NCI-H2227 treated with DMSO at 0.1 percent for 48 hours (cell line): ENCODE measurements around the gene RCC1.
A peak's percentile ranks its signal among the peaks of the same experiment; 100 is the strongest.
"Not testable (repeated sequence)": the region's sequence is repeated elsewhere in the genome, so short reads cannot be mapped to it uniquely, and the experiment has no call there.

Source experiments
- DNase-seq: peaks from one replicate; lab custom pipeline; 2025; lab: John Stamatoyannopoulos, UW

Gene RCC1

DNA sequence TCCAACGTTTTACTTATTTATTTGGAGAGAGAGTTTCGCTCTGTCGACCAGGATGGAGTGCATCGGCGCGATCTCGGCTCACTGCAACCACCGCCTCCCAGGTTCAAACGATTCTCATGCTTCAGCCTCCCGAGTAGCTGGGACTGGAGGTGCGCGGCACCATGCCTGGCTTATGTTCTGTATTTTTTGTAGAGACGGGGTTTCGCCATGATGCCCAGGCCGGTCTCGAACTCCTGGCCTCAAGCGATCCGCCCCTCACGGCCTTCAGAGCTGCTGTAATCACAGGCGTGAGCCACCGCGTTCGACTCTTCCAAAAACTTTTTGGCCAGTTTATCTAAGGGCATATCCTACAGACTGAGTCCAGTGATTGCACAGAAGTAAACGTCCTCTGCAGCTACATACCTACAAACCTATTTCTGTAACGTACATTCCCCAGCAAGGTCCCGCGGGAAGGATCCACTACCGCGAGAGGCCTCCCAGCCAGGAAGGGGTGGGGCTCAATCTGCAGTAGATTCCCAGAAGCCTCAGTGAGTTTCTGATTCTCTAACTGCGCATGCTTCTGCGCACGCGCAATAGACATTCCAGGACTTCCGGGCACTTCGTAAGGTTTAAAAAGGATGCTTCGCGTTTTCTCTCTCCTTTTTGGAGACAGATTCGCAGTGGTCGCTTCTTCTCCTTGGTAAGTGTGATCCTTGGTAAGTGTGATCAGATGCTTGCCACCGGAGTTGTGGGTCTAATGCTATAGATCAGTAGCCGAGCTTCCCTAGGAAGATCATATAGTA lies at the start of gene RCC1:
Gene RCC1 (plus strand): TSS at position 638 of the 782 bp plus-strand sequence. CDS start 23,824 bp downstream, outside the sequence.
- DNase-seq: peak; percentile 97

DNA sequence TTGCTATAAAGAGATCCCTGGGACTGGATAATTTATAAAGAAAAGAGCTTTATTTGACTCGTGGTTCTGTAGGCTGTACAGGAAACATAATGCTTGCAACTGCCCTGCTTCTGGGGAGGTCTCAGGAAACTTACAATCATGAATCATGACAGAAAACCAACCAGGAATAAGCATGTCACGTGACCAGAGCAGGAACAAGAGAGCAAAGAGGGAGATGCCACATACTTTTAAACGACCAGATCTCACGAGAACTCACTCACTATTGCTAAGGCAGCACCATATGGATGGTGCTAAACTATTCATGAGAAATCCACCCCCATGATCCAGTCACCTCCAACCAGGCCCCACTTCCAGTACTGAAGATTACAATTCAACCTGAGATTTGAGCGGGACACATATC lies 49.8 kb upstream of the RCC1 start:
- DNase-seq: no peak

DNA sequence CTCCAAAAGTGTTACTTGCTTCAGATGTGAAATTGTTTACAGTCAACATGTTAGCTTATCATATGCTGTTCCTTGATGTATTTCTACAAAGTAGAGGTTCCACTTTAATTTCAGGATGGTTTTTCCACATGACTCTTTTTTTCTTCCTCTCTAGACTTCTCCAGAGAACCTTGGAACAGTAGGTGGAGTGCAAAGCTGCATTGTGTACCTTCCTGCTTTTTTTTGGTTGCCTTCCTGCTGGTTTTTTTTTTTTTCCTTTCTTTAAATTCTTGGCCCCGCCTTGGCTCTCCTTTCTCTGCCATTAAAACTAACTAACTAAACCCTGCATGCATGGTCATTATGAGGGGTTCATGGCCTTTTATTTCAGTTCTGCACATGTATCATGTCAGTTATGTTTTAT lies 48.2 kb upstream of the RCC1 start:
- DNase-seq: no peak

DNA sequence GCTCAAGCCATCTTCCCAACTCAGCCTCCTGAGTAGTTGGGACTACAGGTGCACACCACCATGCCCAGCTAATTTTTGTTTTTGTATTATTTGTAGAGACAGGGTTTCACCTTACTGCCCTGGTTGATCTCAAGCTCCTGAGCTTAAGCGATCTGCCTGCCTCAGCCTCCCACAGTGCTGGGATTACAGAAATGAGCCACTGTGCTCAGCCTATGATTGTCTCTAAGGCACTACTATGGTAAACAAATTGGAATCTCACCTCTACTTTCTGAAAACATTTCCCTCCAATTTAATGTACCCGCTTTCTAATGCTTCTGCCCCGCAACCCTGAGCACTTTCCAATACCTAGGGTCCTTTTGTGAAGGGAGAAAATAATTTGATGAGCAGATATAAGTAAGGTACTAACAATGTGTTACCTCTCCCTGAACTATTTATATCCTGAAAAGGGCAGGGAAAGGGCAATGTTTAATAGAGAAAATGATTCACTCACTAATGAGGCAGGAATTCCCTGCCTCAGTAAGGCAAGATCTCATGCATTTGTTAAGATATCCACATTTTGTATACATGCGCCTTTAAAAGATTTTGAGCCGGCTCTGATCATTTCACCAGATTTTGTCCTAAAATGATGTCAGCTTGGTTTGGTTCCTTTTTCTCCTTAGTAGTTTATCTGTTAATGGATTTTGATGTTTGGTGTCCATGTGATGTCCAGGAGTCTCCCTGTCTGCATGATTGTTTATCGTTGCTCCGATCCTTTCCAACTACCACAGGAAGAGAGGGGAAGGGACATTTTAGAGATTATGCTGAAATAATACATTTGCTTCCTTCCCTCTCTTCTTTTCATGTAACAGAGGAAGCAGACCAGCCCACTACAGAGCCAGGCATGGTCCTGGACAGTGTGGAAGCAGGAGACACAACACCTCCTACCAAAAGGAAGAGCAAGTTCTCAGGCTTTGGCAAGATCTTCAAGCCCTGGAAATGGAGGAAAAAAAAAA lies 47.3 kb upstream of the RCC1 start:
- no peak for DNase-seq

DNA sequence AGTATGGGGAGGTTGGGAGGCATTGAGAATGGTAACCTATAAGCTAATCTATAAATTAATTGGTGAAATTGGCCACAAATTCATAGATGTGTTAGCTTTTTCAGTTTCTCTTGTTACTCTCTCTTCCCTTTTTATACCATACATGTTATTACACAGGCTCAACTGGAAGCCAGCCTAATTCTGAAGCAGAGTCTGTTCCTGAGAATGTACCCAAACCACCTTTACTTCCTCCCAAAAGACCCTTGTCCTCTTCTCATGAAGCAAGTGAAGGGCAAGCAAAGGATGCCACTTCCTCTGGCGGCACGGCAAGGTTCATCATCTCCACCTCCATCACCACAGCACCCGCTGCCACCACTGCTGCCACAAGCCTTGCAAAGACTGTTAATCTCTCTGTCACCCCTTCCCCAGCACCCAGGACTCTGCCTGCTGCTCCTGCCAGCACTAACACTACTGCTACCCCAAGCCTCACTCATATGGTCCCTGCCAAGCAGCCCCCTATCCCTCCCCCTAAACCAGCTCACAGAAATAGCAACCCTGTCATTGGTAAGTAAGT lies 39.5 kb upstream of the RCC1 start:
- no peak for DNase-seq

DNA sequence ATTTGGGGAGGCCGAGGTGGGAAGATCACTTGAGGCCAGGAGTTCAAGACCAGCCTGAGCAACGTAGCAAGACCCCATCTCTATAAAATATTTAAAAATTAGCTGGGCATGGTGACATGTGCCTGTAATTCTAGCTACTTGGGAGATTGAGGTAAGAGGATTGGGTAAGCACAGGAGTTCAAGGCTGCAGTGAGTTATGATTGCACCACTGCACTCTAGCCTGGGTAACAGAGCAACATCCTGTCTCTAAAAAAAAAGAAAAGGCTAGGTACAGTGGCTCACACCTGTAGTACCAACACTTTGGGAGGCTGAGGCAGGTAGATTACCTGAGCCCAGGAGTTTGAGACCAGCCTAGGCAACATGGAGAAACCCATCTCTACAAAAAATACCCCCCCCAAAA lies 35.7 kb upstream of the RCC1 start:
- no peak for DNase-seq

DNA sequence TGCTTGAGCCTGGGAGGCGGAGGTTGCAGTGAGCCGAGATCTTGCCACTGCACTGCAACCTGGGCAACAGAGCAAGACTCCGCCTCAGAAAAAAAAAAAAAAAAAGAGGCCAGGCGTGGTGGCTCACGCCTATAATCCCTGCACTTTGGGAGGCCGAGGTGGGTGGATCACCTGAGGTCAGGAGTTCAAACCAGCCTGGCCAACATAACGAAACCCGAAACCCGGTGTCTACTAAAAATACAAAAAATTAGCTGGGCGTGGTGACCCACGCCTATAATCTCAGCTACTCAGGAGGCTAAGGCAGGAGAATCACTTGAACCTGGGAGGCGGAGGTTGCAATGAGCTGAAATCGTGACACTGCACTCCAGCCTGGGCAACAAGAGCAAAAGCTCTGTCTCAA lies 26.3 kb upstream of the RCC1 start:
- DNase-seq: not testable (repeated sequence)

GRCh38 chr1:28480308-28480707 lies 25.5 kb upstream of the RCC1 start:
- no peak for DNase-seq

DNA sequence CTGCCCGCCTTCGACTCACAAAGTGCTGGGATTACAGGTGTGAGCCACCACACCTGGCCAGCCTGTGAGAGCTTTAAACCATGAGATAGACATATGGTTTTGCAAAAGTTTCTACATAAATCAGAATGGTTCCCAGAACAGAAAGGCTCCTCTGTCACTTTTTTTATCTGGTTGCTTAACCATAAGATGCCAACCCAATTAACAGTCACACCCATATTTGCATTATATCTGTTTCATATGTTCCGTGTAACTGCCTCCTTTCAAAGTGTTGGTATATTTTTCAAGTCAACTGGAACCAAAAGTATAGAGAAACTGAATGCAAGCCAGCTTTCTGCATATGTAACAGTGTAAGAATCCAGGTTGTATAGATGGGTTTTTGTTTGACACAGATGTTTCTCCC lies 23.7 kb upstream of the RCC1 start:
- DNase-seq: no peak

- no peak for DNase-seq
Measured at GRCh38 chr1:28482702-28483101, 23.1 kb upstream of the RCC1 start.

GRCh38 chr1:28494737-28495136 lies 11.1 kb upstream of the RCC1 start:
- no peak for DNase-seq

- DNase-seq: no peak
Measured at GRCh38 chr1:28499553-28499952, 6.3 kb upstream of the RCC1 start.

- DNase-seq: no peak
Measured at GRCh38 chr1:28501925-28502324, 3.9 kb upstream of the RCC1 start.

- DNase-seq: no peak
Measured at GRCh38 chr1:28503117-28503516, 2.7 kb upstream of the RCC1 start.

GRCh38 chr1:28506907-28507246 lies 1.0 kb downstream of the RCC1 start:
- no peak for DNase-seq

GRCh38 chr1:28507247-28507645 lies 1.4 kb downstream of the RCC1 start:
- DNase-seq: no peak

DNA sequence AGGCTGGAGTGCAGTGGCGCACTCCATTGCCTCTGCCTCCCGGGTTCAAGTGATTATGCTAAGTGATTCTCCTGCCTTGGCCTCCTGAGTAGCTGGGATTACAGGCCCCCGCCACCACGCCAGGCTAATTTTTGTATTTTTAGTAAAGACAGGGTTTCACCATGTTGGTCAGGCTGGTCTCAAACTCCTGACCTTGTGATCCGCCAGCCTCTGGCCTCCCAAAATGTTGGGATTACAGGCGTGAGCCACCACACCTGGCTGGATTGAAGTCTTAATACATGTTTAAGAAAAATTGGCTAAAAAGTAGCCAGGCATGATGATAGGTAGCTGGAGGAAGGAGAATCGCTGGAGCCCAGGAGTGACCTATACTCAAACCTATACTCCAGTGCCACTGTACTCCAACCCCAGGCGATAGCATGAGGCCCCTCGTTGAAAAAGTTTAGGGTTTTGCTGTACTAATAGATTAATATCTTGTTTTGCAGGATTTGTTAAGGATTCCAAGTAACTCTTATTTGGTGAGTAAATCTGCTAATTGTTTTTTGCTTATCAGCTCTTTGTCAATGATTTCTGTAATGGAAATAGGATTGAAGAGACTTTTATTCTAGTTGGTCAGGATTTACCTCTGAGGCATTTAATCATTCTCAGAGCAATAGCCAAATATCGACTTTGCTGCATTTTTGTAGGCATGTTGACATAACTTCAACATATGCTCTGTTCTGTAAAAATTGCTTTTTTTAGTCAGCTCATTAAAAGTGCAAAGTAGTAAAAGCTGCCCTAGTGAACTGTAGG lies 2.0 kb downstream of the RCC1 start:
- no peak for DNase-seq

DNA sequence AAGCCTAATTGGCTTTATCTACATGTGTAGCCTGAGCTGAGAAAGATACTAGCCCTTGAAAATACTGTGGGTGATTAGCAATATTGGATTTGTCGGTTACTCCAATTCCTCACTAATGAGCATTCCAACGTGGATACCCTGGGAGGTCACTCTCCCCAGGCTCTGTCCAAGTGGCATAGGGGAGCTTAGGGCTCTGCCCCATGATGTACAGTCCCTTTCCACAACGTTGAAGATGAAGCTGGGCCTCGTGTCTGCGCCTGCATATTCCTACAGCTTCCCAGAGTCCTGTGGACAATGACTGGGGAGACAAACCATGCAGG lies 2.6 kb downstream of the RCC1 start:
- DNase-seq: no peak

DNA sequence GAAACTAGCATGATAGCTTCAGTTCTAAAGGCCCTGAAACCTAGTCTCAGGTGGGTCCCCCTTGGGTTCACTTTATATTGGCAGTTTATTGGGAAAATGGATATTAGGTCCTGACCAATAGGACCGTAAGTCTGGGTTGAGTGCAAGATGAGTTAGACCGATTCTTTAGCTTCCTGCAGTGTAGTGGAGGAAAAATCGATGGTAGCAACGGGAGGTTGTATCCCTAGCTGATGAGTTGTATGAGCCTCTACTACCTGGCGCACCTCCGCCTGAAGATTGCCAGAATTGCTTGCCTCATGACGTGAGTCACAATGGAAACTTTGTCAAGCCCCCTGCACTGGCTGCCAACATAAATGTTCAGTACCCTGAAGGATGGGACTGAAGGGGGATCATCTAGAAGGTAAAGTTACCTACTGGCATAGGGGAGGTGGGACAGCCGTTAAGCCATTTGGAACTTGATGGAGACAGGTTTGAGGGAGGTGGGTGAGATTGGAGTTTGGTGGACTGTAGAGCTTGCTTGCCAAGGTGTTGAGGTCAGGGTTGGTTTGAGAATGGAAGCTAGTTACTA lies 3.9 kb downstream of the RCC1 start:
- DNase-seq: no peak

GRCh38 chr1:28510273-28510969 lies 4.6 kb downstream of the RCC1 start:
- no peak for DNase-seq

DNA sequence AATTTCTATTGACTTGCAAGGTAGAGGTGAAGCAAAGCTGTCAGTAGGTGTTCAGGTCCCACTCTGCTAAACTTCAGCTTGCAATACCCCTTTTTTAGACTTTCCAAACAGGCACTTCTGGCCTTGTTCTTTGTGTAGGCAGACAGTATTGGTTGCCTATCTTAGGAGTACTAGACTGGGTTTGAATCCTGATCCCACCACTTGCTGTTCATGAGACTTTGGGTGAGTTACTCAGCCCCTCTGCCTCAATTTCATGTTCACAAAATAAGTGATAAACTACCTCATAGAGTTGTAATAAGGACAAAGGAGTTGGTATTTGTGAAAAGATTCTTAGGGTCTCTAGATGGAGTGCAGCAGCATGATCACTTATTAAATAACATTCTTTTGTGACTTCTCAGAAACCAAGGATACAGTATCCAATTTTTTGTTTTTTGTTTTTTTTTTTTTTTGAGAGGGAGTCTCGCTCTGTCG lies 5.2 kb downstream of the RCC1 start:
- no peak for DNase-seq
